ENCODE data around the gene RBBP8NL. TPM values are rescaled to one million over a fixed set of nuclear protein-coding genes. Genes with fewer than 3 reads are reported as not detected.

Gene RBBP8NL
- total RNA-seq, 1 experiment from 2014 or later: not detected

GRCh38 chr20:62424249-62425107, 2.9 kb downstream of the RBBP8NL start:
- H3K27ac ChIP-seq (ENCODE audit: low read depth, low read length, poor library complexity, severe bottlenecking): no peak overlapping the region
- no peak overlapping the region for H3K4me3 ChIP-seq (ENCODE audit: low read depth, low read length, poor library complexity, severe bottlenecking)
- H3K36me3 ChIP-seq (ENCODE audit: insufficient read depth, low read length, poor library complexity, severe bottlenecking): no peaks in the 10 kb centered on the region
- H3K4me1 ChIP-seq (ENCODE audit: insufficient read depth, low read length, poor library complexity, severe bottlenecking): no peaks in the 10 kb centered on the region
- H3K9me3 ChIP-seq (ENCODE audit: low read depth, low read length, poor library complexity, severe bottlenecking): no peaks in the 10 kb centered on the region
- peaks cover 12% of the 10 kb centered on the region for H3K27me3 ChIP-seq (replicated peaks; ENCODE audit: insufficient read depth, low read depth, low read length, poor library complexity)
- BruUV-seq (replicated peaks): no TSS peak
- intact Hi-C loops (cut with micrococcal nuclease; ENCODE audit: unreplicated experiment): no loop called here
- TF ChIP-seq, protein P1, sequence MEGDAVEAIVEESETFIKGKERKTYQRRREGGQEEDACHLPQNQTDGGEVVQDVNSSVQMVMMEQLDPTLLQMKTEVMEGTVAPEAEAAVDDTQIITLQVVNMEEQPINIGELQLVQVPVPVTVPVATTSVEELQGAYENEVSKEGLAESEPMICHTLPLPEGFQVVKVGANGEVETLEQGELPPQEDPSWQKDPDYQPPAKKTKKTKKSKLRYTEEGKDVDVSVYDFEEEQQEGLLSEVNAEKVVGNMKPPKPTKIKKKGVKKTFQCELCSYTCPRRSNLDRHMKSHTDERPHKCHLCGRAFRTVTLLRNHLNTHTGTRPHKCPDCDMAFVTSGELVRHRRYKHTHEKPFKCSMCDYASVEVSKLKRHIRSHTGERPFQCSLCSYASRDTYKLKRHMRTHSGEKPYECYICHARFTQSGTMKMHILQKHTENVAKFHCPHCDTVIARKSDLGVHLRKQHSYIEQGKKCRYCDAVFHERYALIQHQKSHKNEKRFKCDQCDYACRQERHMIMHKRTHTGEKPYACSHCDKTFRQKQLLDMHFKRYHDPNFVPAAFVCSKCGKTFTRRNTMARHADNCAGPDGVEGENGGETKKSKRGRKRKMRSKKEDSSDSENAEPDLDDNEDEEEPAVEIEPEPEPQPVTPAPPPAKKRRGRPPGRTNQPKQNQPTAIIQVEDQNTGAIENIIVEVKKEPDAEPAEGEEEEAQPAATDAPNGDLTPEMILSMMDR (conservative IDR thresholded peaks at IDR 0.05; ENCODE audit: low read depth, low read length): no peak
- no peak for TF ChIP-seq EZH2 (IDR thresholded peaks at IDR 0.05; ENCODE audit: borderline replicate concordance, low read depth, low read length, poor library complexity, severe bottlenecking)
- DNase-seq (ENCODE audit: low spot score): no peak
- POLR2A ChIA-PET (ENCODE audit: low non-redundant PET): no interaction called here
- CTCF ChIA-PET: no interaction called here

GRCh38 chr20:62423326-62423706, 4.0 kb downstream of the RBBP8NL start:
- no peak for DNase-seq (ENCODE audit: low spot score)
- TF ChIP-seq EZH2 (IDR thresholded peaks at IDR 0.05; ENCODE audit: borderline replicate concordance, low read depth, low read length, poor library complexity, severe bottlenecking): no peak
- TF ChIP-seq, protein P1 (conservative IDR thresholded peaks at IDR 0.05; ENCODE audit: low read depth, low read length): no peak
- no peak overlapping the region for H3K4me3 ChIP-seq (ENCODE audit: low read depth, low read length, poor library complexity, severe bottlenecking)
- CTCF ChIA-PET: no interaction called here
- intact Hi-C loops (cut with micrococcal nuclease; ENCODE audit: unreplicated experiment): no loop called here
- no peaks in the 10 kb centered on the region for H3K4me1 ChIP-seq (ENCODE audit: insufficient read depth, low read length, poor library complexity, severe bottlenecking)
- no TSS peak for BruUV-seq (replicated peaks)
- H3K9me3 ChIP-seq (ENCODE audit: low read depth, low read length, poor library complexity, severe bottlenecking): no peaks in the 10 kb centered on the region
- H3K27ac ChIP-seq (ENCODE audit: low read depth, low read length, poor library complexity, severe bottlenecking): no peak overlapping the region
- no peaks in the 10 kb centered on the region for H3K36me3 ChIP-seq (ENCODE audit: insufficient read depth, low read length, poor library complexity, severe bottlenecking)
- H3K27me3 ChIP-seq (replicated peaks; ENCODE audit: insufficient read depth, low read depth, low read length, poor library complexity): peaks cover 12% of the 10 kb centered on the region
- POLR2A ChIA-PET (ENCODE audit: low non-redundant PET): no interaction called here

GRCh38 chr20:62422636-62423325, 4.6 kb downstream of the RBBP8NL start:
- Histone ChIP-seq H3K4me3 (ENCODE audit: low read depth, low read length, poor library complexity, severe bottlenecking) (no peak overlapping the region), H3K9me3 (ENCODE audit: low read depth, low read length, poor library complexity, severe bottlenecking) (no peaks in the 10 kb centered on the region), H3K36me3 (ENCODE audit: insufficient read depth, low read length, poor library complexity, severe bottlenecking) (no peaks in the 10 kb centered on the region), H3K27me3 (replicated peaks; ENCODE audit: insufficient read depth, low read depth, low read length, poor library complexity) (peaks cover 12% of the 10 kb centered on the region), H3K27ac (ENCODE audit: low read depth, low read length, poor library complexity, severe bottlenecking) (no peak overlapping the region), H3K4me1 (ENCODE audit: insufficient read depth, low read length, poor library complexity, severe bottlenecking) (no peaks in the 10 kb centered on the region)
- no peak for TF ChIP-seq EZH2 (IDR thresholded peaks at IDR 0.05; ENCODE audit: borderline replicate concordance, low read depth, low read length, poor library complexity, severe bottlenecking)
- TF ChIP-seq, protein P1 (conservative IDR thresholded peaks at IDR 0.05; ENCODE audit: low read depth, low read length): no peak
- no peak for DNase-seq (ENCODE audit: low spot score)
- POLR2A ChIA-PET (ENCODE audit: low non-redundant PET): no interaction called here
- CTCF ChIA-PET: no interaction called here
- no TSS peak for BruUV-seq (replicated peaks)
- intact Hi-C loops (cut with micrococcal nuclease; ENCODE audit: unreplicated experiment): no loop called here
